IMR-90 (cell line): ENCODE measurements around the gene WNK1. TPM values are rescaled to one million over a fixed set of nuclear protein-coding genes. Genes with fewer than 3 reads are reported as not detected.

Source experiments
- ATAC-seq: fragments of 200-7000 bp; cut with Tn5 transposase; 2 replicates; pipeline ENCODE4 v1.9.1; 2020; ENCODE audit warnings: low read depth, mild to moderate bottlenecking, moderate library complexity
- BruUV-seq: library from RNA; stranded (reverse); fragments of 400-500 nt; replicated peaks from 2 replicates; lab custom pipeline; 2021; lab: Mats Ljungman, UMichigan
- CTCF ChIA-PET: fragments of 300-600 bp; formaldehyde crosslinking; extraction: SDS; loops from one replicate; lab custom pipeline; 2021; ENCODE audit warnings: antibody characterized with exemption; lab: Yijun Ruan, JAX
- POLR2A ChIA-PET: fragments of 300-600 bp; sonication (Branson Sonifier 250); formaldehyde crosslinking; loops from one replicate; lab custom pipeline; 2022; ENCODE audit warnings: antibody characterized with exemption; ENCODE audit not compliant: unreplicated experiment; lab: Charles Lee
- DNase-seq: peaks from one replicate; pipeline ENCODE4 v3.0.0; 2013
- H2AFZ ChIP-seq: replicated peaks from 2 replicates; pipeline ENCODE3; 2013; ENCODE audit warnings: low read length, mild to moderate bottlenecking; ENCODE audit not compliant: poor library complexity
- H2AK5ac ChIP-seq: 2 replicates; pipeline ENCODE4 v1.6.1; 2013; ENCODE audit warnings: low read depth, low read length, inconsistent platforms
- H2AK9ac ChIP-seq: replicated peaks from 2 replicates; pipeline ENCODE3; 2013; ENCODE audit warnings: mild to moderate bottlenecking, low read depth, low read length, moderate library complexity; ENCODE audit not compliant: poor library complexity
- H2BK120ac ChIP-seq: 2 replicates; pipeline ENCODE4 v1.6.1; 2013; ENCODE audit warnings: low read depth, low read length, inconsistent platforms
- H2BK15ac ChIP-seq: 3 replicates; pipeline ENCODE4 v1.6.1; 2013; ENCODE audit warnings: low read depth, low read length, inconsistent platforms
- H2BK20ac ChIP-seq: 2 replicates; pipeline ENCODE4 v1.6.1; 2013; ENCODE audit warnings: low read depth, mild to moderate bottlenecking, inconsistent platforms, low read length, moderate library complexity
- H2BK5ac ChIP-seq: 2 replicates; pipeline ENCODE4 v1.6.1; 2013; ENCODE audit warnings: mild to moderate bottlenecking, low read depth, low read length, inconsistent platforms; ENCODE audit not compliant: poor library complexity, severe bottlenecking
- H3K14ac ChIP-seq: replicated peaks from 2 replicates; pipeline ENCODE4 v1.6.1; 2013; ENCODE audit warnings: low read depth, low read length, inconsistent platforms
- H3K18ac ChIP-seq: 2 replicates; pipeline ENCODE4 v1.6.1; 2013; ENCODE audit warnings: low read depth, low read length, control low read depth
- H3K23ac ChIP-seq: 2 replicates; pipeline ENCODE4 v1.6.1; 2013; ENCODE audit warnings: low read depth, low read length, inconsistent platforms
- H3K27ac ChIP-seq: 2 replicates; pipeline ENCODE4 v1.5.1; 2013; ENCODE audit warnings: mild to moderate bottlenecking, control low read depth, low read length; ENCODE audit not compliant: insufficient read depth
- H3K27me3 ChIP-seq: 2 replicates; pipeline ENCODE4 v1.6.1; 2013; ENCODE audit warnings: low read length; ENCODE audit not compliant: control insufficient read depth, insufficient read depth
- H3K36me3 ChIP-seq: 2 replicates; pipeline ENCODE4 v1.6.1; 2013; ENCODE audit warnings: low read length, mixed read lengths; ENCODE audit not compliant: control insufficient read depth, insufficient read depth
- H3K4ac ChIP-seq: 2 replicates; pipeline ENCODE4 v1.6.1; 2013; ENCODE audit warnings: low read depth, low read length, inconsistent platforms
- H3K4me1 ChIP-seq: 2 replicates; pipeline ENCODE4 v1.6.1; 2013; ENCODE audit warnings: low read length, mixed read lengths; ENCODE audit not compliant: control insufficient read depth, insufficient read depth
- H3K4me2 ChIP-seq: 2 replicates; pipeline ENCODE4 v1.6.1; 2013; ENCODE audit warnings: low read depth, mild to moderate bottlenecking, control low read depth, low read length, moderate library complexity
- H3K4me3 ChIP-seq: 2 replicates; pipeline ENCODE4 v1.5.1; 2013; ENCODE audit warnings: low read depth, mild to moderate bottlenecking, control low read depth, low read length, moderate library complexity; ENCODE audit not compliant: insufficient read depth
- H3K56ac ChIP-seq: 2 replicates; pipeline ENCODE4 v1.6.1; 2013; ENCODE audit warnings: low read length, inconsistent platforms; ENCODE audit not compliant: insufficient read depth; ENCODE audit errors: extremely low read depth
- H3K79me1 ChIP-seq, 2 experiments: 2 replicates each; pipeline ENCODE4 v1.6.1; 2013; ENCODE audit warnings: low read length in 2 of 2, inconsistent platforms in 1 of 2, low read depth in 1 of 2
- H3K9ac ChIP-seq: 2 replicates; pipeline ENCODE4 v1.6.1; 2013; ENCODE audit warnings: low read depth, low read length, control low read depth
- H3K9me1 ChIP-seq: 2 replicates; pipeline ENCODE4 v1.6.1; 2013; ENCODE audit warnings: low read length, inconsistent platforms; ENCODE audit not compliant: insufficient read depth
- H3K9me3 ChIP-seq: 2 replicates; pipeline ENCODE4 v1.6.1; 2013; ENCODE audit warnings: low read length; ENCODE audit not compliant: control insufficient read depth, insufficient read depth
- H4K20me1 ChIP-seq: 2 replicates; pipeline ENCODE4 v1.6.1; 2013; ENCODE audit warnings: low read length, inconsistent platforms; ENCODE audit not compliant: insufficient read depth
- H4K5ac ChIP-seq: 2 replicates; pipeline ENCODE4 v1.6.1; 2013; ENCODE audit warnings: mild to moderate bottlenecking, low read depth, low read length, control low read depth
- H4K8ac ChIP-seq, 2 experiments: 2 replicates each; pipeline ENCODE4 v1.6.1; 2013; ENCODE audit warnings: low read depth in 2 of 2, low read length in 2 of 2, control low read depth in 1 of 2, inconsistent platforms in 1 of 2
- H4K91ac ChIP-seq: 2 replicates; pipeline ENCODE4 v1.6.1; 2013; ENCODE audit warnings: low read depth, low read length, inconsistent platforms; ENCODE audit not compliant: insufficient read depth
- BHLHE40 ChIP-seq: fragments of 150-350 bp; IDR thresholded peaks from 2 replicates; pipeline ENCODE4 v1.6.1; 2016; ENCODE audit warnings: mild to moderate bottlenecking, low read depth, low read length
- CEBPB ChIP-seq: IDR thresholded peaks from 2 replicates; pipeline ENCODE4 v1.6.1; 2012; ENCODE audit warnings: low read depth, low read length, improper control_type of control experiment
- CHD1 ChIP-seq: IDR thresholded peaks from 2 replicates; pipeline ENCODE4 v1.6.1; 2012; ENCODE audit warnings: low read depth, low read length, improper control_type of control experiment
- FOS ChIP-seq: fragments of 150-350 bp; IDR thresholded peaks from 2 replicates; pipeline ENCODE4 v1.6.1; 2016; ENCODE audit warnings: low read depth, low read length
- MAFK ChIP-seq: IDR thresholded peaks from 2 replicates; pipeline ENCODE4 v1.6.1; 2012; ENCODE audit warnings: low read depth, low read length, improper control_type of control experiment
- MAZ ChIP-seq: IDR thresholded peaks from 2 replicates; pipeline ENCODE4 v1.6.1; 2012; ENCODE audit warnings: low read depth, mild to moderate bottlenecking, low read length, improper control_type of control experiment, moderate library complexity, borderline replicate concordance
- MXI1 ChIP-seq: IDR thresholded peaks from 2 replicates; pipeline ENCODE4 v1.6.1; 2012; ENCODE audit warnings: low read depth, mild to moderate bottlenecking, low read length, moderate library complexity, borderline replicate concordance
- NFE2L2 ChIP-seq: fragments of 150-350 bp; IDR thresholded peaks from 2 replicates; pipeline ENCODE4 v1.6.1; 2016; ENCODE audit warnings: low read depth, mild to moderate bottlenecking, low read length
- POLR2A ChIP-seq: IDR thresholded peaks from 2 replicates; pipeline ENCODE4 v1.6.1; 2012; ENCODE audit warnings: mild to moderate bottlenecking, low read depth, low read length
- RAD21 ChIP-seq: IDR thresholded peaks from 2 replicates; pipeline ENCODE4 v1.6.1; 2012; ENCODE audit warnings: low read length, improper control_type of control experiment
- RCOR1 ChIP-seq: IDR thresholded peaks from 2 replicates; pipeline ENCODE4 v1.6.1; 2012; ENCODE audit warnings: mild to moderate bottlenecking, low read length, improper control_type of control experiment; ENCODE audit not compliant: insufficient replicate concordance
- RFX5 ChIP-seq: IDR thresholded peaks from 2 replicates; pipeline ENCODE4 v1.8.0; 2012; ENCODE audit warnings: low read depth, mild to moderate bottlenecking, low read length, moderate library complexity
- SMC3 ChIP-seq: fragments of 150-350 bp; IDR thresholded peaks from 2 replicates; pipeline ENCODE4 v1.6.1; 2016; ENCODE audit warnings: low read depth, mild to moderate bottlenecking, antibody characterized with exemption, low read length, moderate library complexity
- USF2 ChIP-seq: fragments of 150-350 bp; IDR thresholded peaks from 2 replicates; pipeline ENCODE4 v1.6.1; 2017; ENCODE audit warnings: mild to moderate bottlenecking, antibody characterized with exemption, low read length, low read depth
- WGBS, 2 experiments: methylation state at CpG; one replicate each; pipeline versions ENCODE4 v1.1.5 to v1.1.7; 2013; ENCODE audit warnings: missing lambda C conversion rate in 2 of 2; ENCODE audit not compliant: insufficient read length in 1 of 2; ENCODE audit errors: extremely low coverage in 2 of 2; 5-methylcytosine and 5-hydroxymethylcytosine counted together
- dilution Hi-C: fragments of 300-500 bp; cut with HindIII; formaldehyde crosslinking; loops from one replicate; pipeline ENCODE4 v1.14.3; 2018; ENCODE audit warnings: low sequenced_read_pairs; ENCODE audit not compliant: unreplicated experiment
- in situ Hi-C: fragments of 300-500 bp; cut with MboI; formaldehyde crosslinking; loops from 3 replicates; pipeline ENCODE4 v1.14.3; 2019; ENCODE audit warnings: low sequenced_read_pairs, inconsistent platforms, mixed read lengths
- intact Hi-C: fragments of 100-400 bp; cut with micrococcal nuclease; formaldehyde crosslinking; loops from 2 replicates; pipeline ENCODE4 v1.10.0; 2022
- polyA plus RNA-seq, 3 experiments: library from polyadenylated mRNA; depleted of rRNA; stranded (reverse); fragments of >200 nt; gene quantifications; 2 replicates each; pipeline ENCODE4 v1.2.3, GENCODE V29; 2012; ENCODE audit warnings: low replicate concordance in 1 of 3
- total RNA-seq: library from RNA; depleted of rRNA; stranded (reverse); fragments of >200 nt; gene quantifications from 2 replicates; pipeline ENCODE4 v1.2.3, GENCODE V29; 2012
- TF ChIP-seq, protein P1 (sequence below): fragments of 150-350 bp; IDR thresholded peaks from 2 replicates; pipeline ENCODE4 v1.6.1; 2016; ENCODE audit warnings: low read depth, mild to moderate bottlenecking, low read length, moderate library complexity, borderline replicate concordance
- TF ChIP-seq, protein P2 (sequence below): conservative IDR thresholded peaks from 2 replicates; pipeline ENCODE4 v1.5.1; 2012; ENCODE audit warnings: mild to moderate bottlenecking, low read depth, low read length, improper control_type of control experiment

Gene WNK1
- total and polyA plus RNA-seq, 2 of the 4 experiments (the other 2 are of a cell fraction) = 36.9 to 42.8 TPM

DNA sequence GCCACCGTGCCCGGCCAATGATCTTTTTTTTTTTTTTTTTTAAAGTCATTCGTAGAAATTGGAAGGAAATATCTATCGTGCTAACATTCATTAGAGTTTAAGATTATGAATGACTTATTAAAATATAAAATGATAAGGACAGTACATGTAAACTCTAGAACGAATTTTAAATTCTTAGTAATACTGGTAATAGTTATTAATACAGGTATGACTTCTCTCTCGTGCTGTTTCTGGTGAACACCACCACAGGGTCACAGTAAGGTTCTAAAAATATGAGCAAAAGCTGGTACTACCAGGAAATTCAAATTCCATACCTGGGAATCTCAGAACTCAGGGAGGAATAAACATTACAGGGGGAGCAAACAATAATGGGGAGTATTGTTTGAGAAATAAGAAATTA, 26.2 kb downstream of the WNK1 start:
- POLR2A ChIA-PET = no interaction called here
- dilution Hi-C loops (no loop called here), in situ Hi-C loops (no loop called here), intact Hi-C loops (loop anchor here (5.0 kb wide), 1 partner anchor 34 kb away; no protein-coding TSS in a partner anchor)
- ATAC-seq (no peak), DNase-seq (no peak)
- CTCF ChIA-PET = no interaction called here
- no peak overlapping the region for H2BK15ac ChIP-seq
- H3K4me2 ChIP-seq = no peak overlapping the region
- WGBS, 2 experiments = no CpG with 5 or more reads among the region's 6 CpGs
- no peaks in the 10 kb centered on the region for H3K9me3 ChIP-seq
- H2AFZ ChIP-seq = no peak overlapping the region
- H3K23ac ChIP-seq = no peak overlapping the region; the same call in 1 of the 2 replicates
- peaks cover 22% of the 10 kb centered on the region for H3K9me1 ChIP-seq
- peak overlapping the region; percentile 28 for H2BK5ac ChIP-seq
- H4K8ac ChIP-seq = no peak overlapping the region
- no peak overlapping the region for H4K5ac ChIP-seq
- H3K4ac ChIP-seq = no peak overlapping the region
- no peak overlapping the region for H3K9ac ChIP-seq
- no peak overlapping the region for H3K4me3 ChIP-seq
- BruUV-seq = no TSS peak
- no peak overlapping the region for H4K91ac ChIP-seq
- no peak overlapping the region for H3K56ac ChIP-seq
- no peak overlapping the region for H2BK120ac ChIP-seq
- peak overlapping the region; percentile 44; the same call in 1 of the 2 replicates for H2AK5ac ChIP-seq
- peaks cover 8% of the 10 kb centered on the region for H3K4me1 ChIP-seq
- H3K27ac ChIP-seq = no peak overlapping the region
- TF ChIP-seq BHLHE40 (no peak), RAD21 (no peak), RFX5 (no peak), USF2 (no peak), MAZ (no peak), MAFK (no peak), RCOR1 (no peak), SMC3 (no peak), POLR2A (no peak), CHD1 (no peak), FOS (no peak), NFE2L2 (no peak), MXI1 (no peak), CEBPB (no peak)
- TF ChIP-seq, protein P1, sequence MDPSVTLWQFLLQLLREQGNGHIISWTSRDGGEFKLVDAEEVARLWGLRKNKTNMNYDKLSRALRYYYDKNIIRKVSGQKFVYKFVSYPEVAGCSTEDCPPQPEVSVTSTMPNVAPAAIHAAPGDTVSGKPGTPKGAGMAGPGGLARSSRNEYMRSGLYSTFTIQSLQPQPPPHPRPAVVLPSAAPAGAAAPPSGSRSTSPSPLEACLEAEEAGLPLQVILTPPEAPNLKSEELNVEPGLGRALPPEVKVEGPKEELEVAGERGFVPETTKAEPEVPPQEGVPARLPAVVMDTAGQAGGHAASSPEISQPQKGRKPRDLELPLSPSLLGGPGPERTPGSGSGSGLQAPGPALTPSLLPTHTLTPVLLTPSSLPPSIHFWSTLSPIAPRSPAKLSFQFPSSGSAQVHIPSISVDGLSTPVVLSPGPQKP = no peak
- TF ChIP-seq, protein P2, sequence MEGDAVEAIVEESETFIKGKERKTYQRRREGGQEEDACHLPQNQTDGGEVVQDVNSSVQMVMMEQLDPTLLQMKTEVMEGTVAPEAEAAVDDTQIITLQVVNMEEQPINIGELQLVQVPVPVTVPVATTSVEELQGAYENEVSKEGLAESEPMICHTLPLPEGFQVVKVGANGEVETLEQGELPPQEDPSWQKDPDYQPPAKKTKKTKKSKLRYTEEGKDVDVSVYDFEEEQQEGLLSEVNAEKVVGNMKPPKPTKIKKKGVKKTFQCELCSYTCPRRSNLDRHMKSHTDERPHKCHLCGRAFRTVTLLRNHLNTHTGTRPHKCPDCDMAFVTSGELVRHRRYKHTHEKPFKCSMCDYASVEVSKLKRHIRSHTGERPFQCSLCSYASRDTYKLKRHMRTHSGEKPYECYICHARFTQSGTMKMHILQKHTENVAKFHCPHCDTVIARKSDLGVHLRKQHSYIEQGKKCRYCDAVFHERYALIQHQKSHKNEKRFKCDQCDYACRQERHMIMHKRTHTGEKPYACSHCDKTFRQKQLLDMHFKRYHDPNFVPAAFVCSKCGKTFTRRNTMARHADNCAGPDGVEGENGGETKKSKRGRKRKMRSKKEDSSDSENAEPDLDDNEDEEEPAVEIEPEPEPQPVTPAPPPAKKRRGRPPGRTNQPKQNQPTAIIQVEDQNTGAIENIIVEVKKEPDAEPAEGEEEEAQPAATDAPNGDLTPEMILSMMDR = no peak
- H3K79me1 ChIP-seq = peaks cover 20 to 59% of the 10 kb centered on the region in 2 experiments
- H3K18ac ChIP-seq = no peak overlapping the region
- peaks cover 48% of the 10 kb centered on the region for H4K20me1 ChIP-seq
- H2BK20ac ChIP-seq = no peak overlapping the region
- no peaks in the 10 kb centered on the region for H3K27me3 ChIP-seq
- no peaks in the 10 kb centered on the region for H3K36me3 ChIP-seq
- no peak overlapping the region for H2AK9ac ChIP-seq
- no peak overlapping the region for H3K14ac ChIP-seq
